ENCODE measurements around the gene ANKMY1.

Gene ANKMY1

DNA sequence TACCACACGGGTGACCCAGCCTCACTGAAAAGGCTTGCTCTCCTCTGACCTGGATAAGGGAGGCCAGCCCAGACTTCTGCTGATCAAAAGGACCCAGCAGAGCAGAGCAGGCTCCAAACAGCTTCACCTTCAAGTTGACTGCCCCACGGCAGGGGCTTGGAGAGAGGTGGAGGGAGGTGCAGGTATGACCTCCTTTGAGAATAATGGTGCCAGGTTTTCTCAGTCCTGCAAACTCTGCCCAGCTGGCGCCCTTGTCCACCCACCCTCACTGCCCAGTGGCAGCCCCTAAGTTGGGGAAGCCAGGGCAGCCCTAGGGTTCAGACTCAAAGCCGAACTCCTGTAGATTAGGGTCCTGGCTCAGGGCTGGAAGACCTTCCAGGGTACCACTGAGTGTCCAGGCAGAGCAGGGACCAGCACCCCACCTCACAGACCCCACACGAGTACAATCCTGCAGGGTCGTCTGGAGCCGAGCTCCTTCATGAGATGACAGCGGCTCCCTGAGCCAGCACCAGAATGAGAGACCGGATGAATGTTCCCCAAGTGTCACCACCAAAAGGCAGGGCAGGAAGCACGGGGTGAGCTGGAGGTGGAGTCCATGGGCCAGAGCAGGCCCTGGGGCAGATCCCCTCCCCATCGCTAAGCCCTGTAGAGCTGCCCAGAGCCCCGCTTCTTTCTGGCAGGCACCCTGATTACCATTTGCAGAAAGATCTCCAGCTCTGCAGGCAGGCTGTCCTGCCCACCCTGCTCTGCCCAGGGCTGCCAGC lies 125.9 kb downstream of the ANKMY1 start:
- no peak for DNase-seq

DNA sequence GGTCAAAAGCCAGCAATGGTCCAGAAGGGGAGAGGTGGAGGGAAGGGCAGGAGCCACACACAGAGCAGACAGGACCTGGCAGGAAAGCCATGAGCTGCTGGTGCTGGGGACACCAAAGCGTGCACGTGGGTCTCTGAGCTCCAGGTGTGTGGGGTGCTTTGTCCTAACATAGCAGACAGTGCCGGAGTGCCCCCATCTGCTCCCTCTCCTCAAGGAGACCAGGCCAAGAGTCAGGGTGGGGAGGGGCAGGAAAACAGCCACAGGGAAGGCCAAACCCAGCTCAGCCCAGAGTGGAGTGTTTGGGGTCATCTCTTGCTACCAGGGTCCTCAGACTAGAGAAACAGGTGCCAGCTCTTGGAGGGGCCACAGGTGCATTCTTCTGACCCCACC lies 126.5 kb downstream of the ANKMY1 start:
- DNase-seq: no peak

DNA sequence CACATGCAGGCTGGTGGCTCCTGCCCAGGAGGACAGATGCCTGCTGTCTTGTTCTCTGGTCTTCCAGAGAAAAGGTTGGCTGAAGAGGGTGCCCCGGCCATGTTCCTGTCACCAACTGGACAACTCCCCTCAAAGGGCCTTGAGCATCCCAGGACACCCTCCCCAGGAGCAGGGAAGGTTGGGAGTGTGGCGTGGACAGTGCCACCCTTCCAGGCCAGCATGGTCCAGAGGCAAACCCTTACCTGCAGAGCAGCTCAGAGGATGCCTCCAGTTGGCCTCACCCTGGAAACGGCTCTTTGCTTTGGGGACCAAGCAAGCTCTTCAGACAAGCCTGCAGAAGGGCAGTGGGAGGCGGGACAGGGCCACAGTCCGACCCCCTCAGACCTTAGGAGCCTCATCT lies 127.2 kb downstream of the ANKMY1 start:
- DNase-seq: no peak

DNA sequence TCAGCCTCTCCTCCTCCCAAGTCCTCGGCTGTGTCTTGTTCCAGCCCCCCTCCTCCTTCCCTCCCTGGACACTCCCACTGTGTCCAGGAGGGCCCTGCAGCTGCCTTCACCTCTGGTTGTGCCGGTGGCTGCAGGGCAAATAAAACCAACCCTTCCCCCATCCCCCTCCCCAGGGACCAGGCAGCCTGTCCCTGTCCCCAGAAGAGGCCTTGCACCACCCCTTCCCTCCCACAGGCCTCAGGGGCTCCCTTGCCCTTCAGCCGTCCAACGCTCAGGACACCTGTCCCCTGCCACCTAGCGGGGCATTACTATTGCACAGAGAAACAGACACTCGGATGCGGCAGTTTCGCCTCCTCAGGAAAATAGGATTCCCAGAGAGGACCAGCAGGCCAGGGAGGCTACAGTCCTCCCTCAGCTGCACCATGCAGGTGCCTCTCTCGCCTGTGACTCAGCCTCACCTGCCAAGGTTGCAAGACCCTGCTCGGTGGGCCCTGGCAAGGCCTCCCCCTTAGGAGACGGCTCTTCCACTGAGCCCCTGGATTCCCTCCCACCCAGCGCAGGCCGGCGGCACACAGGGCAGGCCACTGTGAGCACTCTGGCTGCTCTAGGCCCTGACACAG lies 127.8 kb downstream of the ANKMY1 start:
- no peak for DNase-seq

Measured in activated CD4-positive, alpha-beta T cell treated with anti-CD3 and anti-CD28 coated beads, Interleukin-2, amount 50 U/mL, for 1 hour (primary cell).